ENCODE results near the gene CWC25. TPM values are rescaled to one million over a fixed set of nuclear protein-coding genes. Genes with fewer than 3 reads are reported as not detected.

Gene CWC25
- total and polyA plus RNA-seq, 7 experiments from 2014 or later: 5.0 to 69.5 (median 48.8) TPM

- no peaks in the 10 kb centered on the region for H3K27me3 ChIP-seq (ENCODE audit: control insufficient read depth in 2 of 2, insufficient read depth in 2 of 2, low read length in 2 of 2)
- intact Hi-C loops (cut with micrococcal nuclease): loop anchor here (1.0 to 5.0 kb wide), 3 partner anchors 191 to 594 kb away; partner anchors contain the start of gene CDK12 (in 1 of the 2)
- CTCF ChIA-PET: interaction anchor here (0.8 to 2.9 kb wide), 6 partner anchors 14 to 285 kb away, joined by 3 to 21 read pairs (median 3); partner anchors contain the start of genes FBXO47 and LASP1NB
- Mint-ChIP-seq H3K27me3 (peaks cover 0 to 6% (median 0%) of the 10 kb centered on the region in 5 donors), H3K36me3 (peaks cover 0 to 5% (median 4%) of the 10 kb centered on the region in 5 donors), H3K4me3 (peak overlapping the region; percentile 94 to 100 (median 99)), H3K9me3 (peaks cover 0 to 12% (median 0%) of the 10 kb centered on the region in 11 donors), H3K27ac (peak overlapping the region; percentile 90 to 98 (median 97)), H3K4me1 (peaks cover 26 to 43% (median 40%) of the 10 kb centered on the region in 7 donors)
- H3K4me1 ChIP-seq (ENCODE audit: control insufficient read depth in 2 of 2, insufficient read depth in 2 of 2, low read length in 2 of 2): peaks cover 30 to 33% of the 10 kb centered on the region in 2 donors
- H3K9me3 ChIP-seq (ENCODE audit: control insufficient read depth in 2 of 3, low read length in 3 of 3): no peaks in the 10 kb centered on the region
- H3K4me3 ChIP-seq (ENCODE audit: low read length): peak overlapping the region; percentile 98
- peaks cover 0 to 10% (median 0%) of the 10 kb centered on the region in 3 experiments for H3K36me3 ChIP-seq (ENCODE audit: control insufficient read depth in 2 of 3, insufficient read depth in 3 of 3, low read length in 3 of 3)
- ATAC-seq: no peak
- H3K27ac ChIP-seq (ENCODE audit: low read depth, low read length): peak overlapping the region; percentile 88
- POLR2A ChIA-PET: interaction anchor here (0.6 to 8.4 kb wide), 14 partner anchors 10 to 1112 kb away, joined by 3 to 171 read pairs (median 6); partner anchors contain the start of genes PSMB3, PSMD3 and RPL23
- peak in 1 of 9 donors; percentile 36 for DNase-seq
Measured at GRCh38 chr17:38867968-38868816, 43.1 kb upstream of the CWC25 start.

DNA sequence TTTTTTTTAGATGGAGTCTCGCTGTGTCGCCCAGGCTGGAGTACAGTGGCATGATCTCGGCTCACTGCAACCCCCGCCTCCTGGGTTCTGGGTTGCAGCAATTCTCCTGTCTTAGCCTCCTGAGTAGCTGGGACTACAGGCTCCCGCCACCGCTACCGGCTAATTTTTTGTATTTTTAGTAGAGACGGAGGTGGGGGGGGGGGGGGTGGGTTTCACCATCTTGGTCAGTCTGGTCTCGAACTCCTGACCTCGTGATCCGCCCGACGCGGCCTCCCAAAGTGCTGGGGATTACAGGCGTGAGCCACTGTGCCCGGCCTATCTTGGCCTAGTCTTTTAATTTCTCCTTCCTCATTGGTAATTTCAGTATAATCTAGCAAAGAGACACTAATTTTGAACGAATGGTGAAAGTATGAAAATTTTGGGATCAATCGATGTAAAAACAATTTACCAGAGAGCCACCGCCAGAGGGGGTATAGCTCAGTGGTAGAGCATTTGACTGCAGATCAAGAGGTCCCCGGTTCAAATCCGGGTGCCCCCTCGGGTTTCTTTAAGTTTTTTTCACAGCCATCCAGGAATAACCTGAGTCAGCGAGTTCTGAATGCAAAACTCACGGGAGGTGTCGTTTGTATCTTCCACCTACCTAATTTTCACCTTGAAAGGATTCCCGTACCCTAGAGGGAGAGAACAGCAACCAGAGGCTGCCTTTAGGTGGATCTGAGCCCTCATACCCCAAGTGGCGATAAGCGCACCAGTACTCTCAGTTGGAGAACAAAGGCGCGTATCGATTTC lies 42.3 kb upstream of the CWC25 start:
- ChIA-PET CTCF (interaction anchor here (0.8 to 2.9 kb wide), 5 partner anchors 13 to 286 kb away, joined by 3 to 21 read pairs (median 3); partner anchors contain the start of gene LASP1NB), POLR2A (interaction anchor here (0.7 to 8.4 kb wide), 11 partner anchors 10 to 115 kb away, joined by 3 to 171 read pairs (median 6); partner anchors contain the start of genes PSMB3 and RPL23)
- Histone ChIP-seq H3K27me3 (ENCODE audit: control insufficient read depth in 2 of 2, insufficient read depth in 2 of 2, low read length in 2 of 2) (no peaks in the 10 kb centered on the region), H3K27ac (ENCODE audit: low read depth, low read length) (peak overlapping the region; percentile 88), H3K36me3 (ENCODE audit: control insufficient read depth in 2 of 3, insufficient read depth in 3 of 3, low read length in 3 of 3) (peaks cover 0 to 10% (median 0%) of the 10 kb centered on the region in 3 experiments), H3K4me3 (ENCODE audit: low read length) (peak overlapping the region; percentile 98), H3K4me1 (ENCODE audit: control insufficient read depth in 2 of 2, insufficient read depth in 2 of 2, low read length in 2 of 2) (peaks cover 22 to 25% of the 10 kb centered on the region in 2 donors), H3K9me3 (ENCODE audit: control insufficient read depth in 2 of 3, low read length in 3 of 3) (no peaks in the 10 kb centered on the region)
- intact Hi-C loops (cut with micrococcal nuclease): loop anchor here (1.0 to 5.0 kb wide), 3 partner anchors 190 to 595 kb away; partner anchors contain the start of gene CDK12 (in 1 of the 2)
- Mint-ChIP-seq H3K36me3 (peaks cover 0 to 5% (median 4%) of the 10 kb centered on the region in 5 donors), H3K27me3 (peaks cover 0 to 6% (median 0%) of the 10 kb centered on the region in 5 donors), H3K27ac (peak overlapping the region; percentile 90 to 98 (median 97)), H3K4me3 (peak overlapping the region; percentile 94 to 100 (median 99)), H3K4me1 (peaks cover 18 to 38% (median 32%) of the 10 kb centered on the region in 7 donors), H3K9me3 (peaks cover 0 to 12% (median 0%) of the 10 kb centered on the region in 11 donors)
- ATAC-seq (no peak), DNase-seq (peak; percentile 46 to 82 (median 69))

GRCh38 chr17:38864636-38865398 lies 39.7 kb upstream of the CWC25 start:
- ChIA-PET CTCF (interaction anchor here (0.6 kb wide), 1 partner anchor 46 kb away, joined by 3 read pairs; no protein-coding TSS in a partner anchor), POLR2A (interaction anchor here (0.6 kb wide), 1 partner anchor 11 kb away, joined by 4 read pairs; the partner anchor contains the start of gene RPL23)
- no peak for DNase-seq
- Mint-ChIP-seq H3K27ac (peak overlapping the region in 2 of 9 donors; percentile 14 to 51), H3K27me3 (peaks cover 0 to 6% (median 0%) of the 10 kb centered on the region in 5 donors), H3K4me1 (peaks cover 9 to 25% (median 20%) of the 10 kb centered on the region in 7 donors), H3K9me3 (peaks cover 0 to 12% (median 0%) of the 10 kb centered on the region in 11 donors), H3K36me3 (peaks cover 0 to 4% (median 0%) of the 10 kb centered on the region in 5 donors), H3K4me3 (no peak overlapping the region)
- no peak for ATAC-seq
- Histone ChIP-seq H3K27ac (ENCODE audit: low read depth, low read length) (no peak overlapping the region), H3K27me3 (ENCODE audit: control insufficient read depth in 2 of 2, insufficient read depth in 2 of 2, low read length in 2 of 2) (no peaks in the 10 kb centered on the region), H3K36me3 (ENCODE audit: control insufficient read depth in 2 of 3, insufficient read depth in 3 of 3, low read length in 3 of 3) (peaks cover 0 to 4% (median 0%) of the 10 kb centered on the region in 3 experiments), H3K4me3 (ENCODE audit: low read length) (no peak overlapping the region), H3K9me3 (ENCODE audit: control insufficient read depth in 2 of 3, low read length in 3 of 3) (no peaks in the 10 kb centered on the region), H3K4me1 (ENCODE audit: control insufficient read depth in 2 of 2, insufficient read depth in 2 of 2, low read length in 2 of 2) (peaks cover 9 to 13% of the 10 kb centered on the region in 2 donors)
- intact Hi-C loops (cut with micrococcal nuclease): loop anchor here (5.0 kb wide), 2 partner anchors 188 to 597 kb away; partner anchors contain the start of gene CDK12 (in 1 of the 2)

- no peaks in the 10 kb centered on the region for H3K9me3 Mint-ChIP-seq
- H3K36me3 ChIP-seq (ENCODE audit: control insufficient read depth in 2 of 3, insufficient read depth in 3 of 3, low read length in 3 of 3): no peaks in the 10 kb centered on the region
- ChIA-PET CTCF (no interaction called here), POLR2A (interaction anchor here (0.6 kb wide), 1 partner anchor 590 kb away, joined by 3 read pairs; the partner anchor contains the start of gene MED1)
- no peaks in the 10 kb centered on the region for H3K27me3 ChIP-seq (ENCODE audit: control insufficient read depth in 2 of 2, insufficient read depth in 2 of 2, low read length in 2 of 2)
- intact Hi-C loops (cut with micrococcal nuclease): no loop called here
- H3K4me3 ChIP-seq (ENCODE audit: low read length): no peak overlapping the region
- H3K9me3 ChIP-seq (ENCODE audit: control insufficient read depth in 2 of 3, low read length in 3 of 3): no peaks in the 10 kb centered on the region
- no peak for DNase-seq
- peaks cover 0 to 5% (median 0%) of the 10 kb centered on the region in 7 donors for H3K4me1 Mint-ChIP-seq
- H3K36me3 Mint-ChIP-seq: no peaks in the 10 kb centered on the region
- no peak overlapping the region for H3K4me3 Mint-ChIP-seq
- peak overlapping the region in 1 of 9 donors; percentile 50 for H3K27ac Mint-ChIP-seq
- H3K27me3 Mint-ChIP-seq: peaks cover 0 to 3% (median 0%) of the 10 kb centered on the region in 5 donors
- no peak overlapping the region for H3K27ac ChIP-seq (ENCODE audit: low read depth, low read length)
- H3K4me1 ChIP-seq (ENCODE audit: control insufficient read depth in 2 of 2, insufficient read depth in 2 of 2, low read length in 2 of 2): no peaks in the 10 kb centered on the region
- no peak for ATAC-seq
Measured at GRCh38 chr17:38861399-38861843, 36.3 kb upstream of the CWC25 start.

DNA sequence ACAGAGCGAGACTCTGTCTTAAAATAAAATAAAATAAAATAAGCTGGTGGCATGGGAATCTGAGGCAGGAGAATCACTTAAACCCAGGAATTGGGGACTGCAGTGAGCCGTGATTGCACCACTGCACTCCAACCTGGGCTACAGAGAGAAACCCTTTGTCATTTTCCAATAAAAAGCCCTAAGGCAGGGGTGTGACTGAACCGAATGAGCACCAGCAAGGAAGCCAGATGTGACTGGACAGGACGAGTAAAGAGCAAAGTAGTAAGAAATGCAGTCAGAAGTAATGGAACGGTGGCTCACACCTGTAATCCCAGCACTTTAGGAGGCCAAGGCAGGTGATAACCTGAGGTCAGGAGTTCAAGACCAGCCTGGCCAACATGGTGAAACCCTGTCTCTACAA lies 32.1 kb upstream of the CWC25 start:
- Histone ChIP-seq H3K4me1 (ENCODE audit: control insufficient read depth in 2 of 2, insufficient read depth in 2 of 2, low read length in 2 of 2) (peaks cover 4 to 15% of the 10 kb centered on the region in 2 donors), H3K27ac (ENCODE audit: low read depth, low read length) (no peak overlapping the region), H3K27me3 (ENCODE audit: control insufficient read depth in 2 of 2, insufficient read depth in 2 of 2, low read length in 2 of 2) (no peaks in the 10 kb centered on the region), H3K36me3 (ENCODE audit: control insufficient read depth in 2 of 3, insufficient read depth in 3 of 3, low read length in 3 of 3) (peaks cover 0 to 5% (median 0%) of the 10 kb centered on the region in 3 experiments), H3K9me3 (ENCODE audit: control insufficient read depth in 2 of 3, low read length in 3 of 3) (no peaks in the 10 kb centered on the region), H3K4me3 (ENCODE audit: low read length) (no peak overlapping the region)
- H3K9me3 Mint-ChIP-seq: no peaks in the 10 kb centered on the region
- peaks cover 7 to 24% (median 23%) of the 10 kb centered on the region in 7 donors for H3K4me1 Mint-ChIP-seq
- peaks cover 0 to 14% (median 6%) of the 10 kb centered on the region in 5 donors for H3K36me3 Mint-ChIP-seq
- intact Hi-C loops (cut with micrococcal nuclease): no loop called here
- H3K27ac Mint-ChIP-seq: no peak overlapping the region
- no peaks in the 10 kb centered on the region for H3K27me3 Mint-ChIP-seq
- ATAC-seq (no peak), DNase-seq (no peak)
- CTCF ChIA-PET: no interaction called here
- POLR2A ChIA-PET: interaction anchor here (0.7 to 3.9 kb wide), 5 partner anchors 12 to 296 kb away, joined by 3 to 41 read pairs (median 4); partner anchors contain the start of gene LASP1
- H3K4me3 Mint-ChIP-seq: no peak overlapping the region

All from naive thymus-derived CD4-positive, alpha-beta T cell (primary cell).